Adipocyte (in vitro differentiated cells): ENCODE results near the gene TAGAP.
"Not testable (repeated sequence)": the region's sequence is repeated elsewhere in the genome, so short reads cannot be mapped to it uniquely, and the experiment has no call there.

Experiments
- DNase-seq: peaks from one replicate; pipeline ENCODE4 v3.0.0-alpha.2; 2015; ENCODE audit warnings: low read depth
- H3K27me3 ChIP-seq: replicated peaks from 2 replicates; pipeline ENCODE4 v1.7.0; 2013; ENCODE audit warnings: mild to moderate bottlenecking, low read length, moderate library complexity; ENCODE audit not compliant: control insufficient read depth, insufficient read depth
- H3K36me3 ChIP-seq: 2 replicates; pipeline ENCODE4 v1.7.0; 2013; ENCODE audit warnings: low read length, mild to moderate bottlenecking, moderate library complexity; ENCODE audit not compliant: control insufficient read depth, insufficient read depth, severe bottlenecking
- H3K4me1 ChIP-seq: 2 replicates; pipeline ENCODE4 v1.7.0; 2013; ENCODE audit warnings: mild to moderate bottlenecking, low read length, moderate library complexity; ENCODE audit not compliant: control insufficient read depth, insufficient read depth
- H3K4me3 ChIP-seq: 2 replicates; pipeline ENCODE4 v1.7.0; 2013; ENCODE audit warnings: mild to moderate bottlenecking, low read length, moderate library complexity
- H3K9ac ChIP-seq: 2 replicates; pipeline ENCODE4 v1.7.0; 2013; ENCODE audit warnings: mild to moderate bottlenecking, low read length, moderate library complexity
- H3K9me3 ChIP-seq: 2 replicates; pipeline ENCODE4 v1.7.0; 2013; ENCODE audit warnings: mild to moderate bottlenecking, low read length, moderate library complexity; ENCODE audit not compliant: control insufficient read depth

The TAGAP gene

GRCh38 chr6:159005436-159005835 lies 39.4 kb downstream of the TAGAP start:
- no peaks in the 10 kb centered on the region for H3K27me3 ChIP-seq
- peaks cover 5% of the 10 kb centered on the region for H3K4me1 ChIP-seq
- H3K4me3 ChIP-seq: no peak overlapping the region
- DNase-seq: no peak
- no peaks in the 10 kb centered on the region for H3K9me3 ChIP-seq
- H3K9ac ChIP-seq: no peak overlapping the region
- no peaks in the 10 kb centered on the region for H3K36me3 ChIP-seq

- DNase-seq: no peak
- Histone ChIP-seq H3K36me3 (no peaks in the 10 kb centered on the region), H3K4me3 (no peak overlapping the region), H3K9me3 (no peaks in the 10 kb centered on the region), H3K27me3 (no peaks in the 10 kb centered on the region), H3K9ac (no peak overlapping the region), H3K4me1 (peaks cover 5% of the 10 kb centered on the region)
Observed at GRCh38 chr6:159004592-159004991, 40.2 kb downstream of the TAGAP start.

- H3K4me1 ChIP-seq: peaks cover 9% of the 10 kb centered on the region
- H3K27me3 ChIP-seq: no peaks in the 10 kb centered on the region
- no peaks in the 10 kb centered on the region for H3K9me3 ChIP-seq
- no peaks in the 10 kb centered on the region for H3K36me3 ChIP-seq
- no peak overlapping the region for H3K4me3 ChIP-seq
- DNase-seq: peak; percentile 18
- H3K9ac ChIP-seq: no peak overlapping the region
Observed at GRCh38 chr6:159002432-159003155, 42.2 kb downstream of the TAGAP start.

- H3K36me3 ChIP-seq: no peaks in the 10 kb centered on the region
- peaks cover 25% of the 10 kb centered on the region for H3K4me1 ChIP-seq
- DNase-seq: peak; percentile 92
- H3K27me3 ChIP-seq: no peaks in the 10 kb centered on the region
- no peaks in the 10 kb centered on the region for H3K9me3 ChIP-seq
- H3K9ac ChIP-seq: peak within 1 kb of the TSS; percentile 91
- peak within 1 kb of the TSS; percentile 97 for H3K4me3 ChIP-seq
Observed at GRCh38 chr6:158999666-159000403, 45.0 kb downstream of the TAGAP start, which contains the start of gene RSPH3. Gene RSPH3, minus strand, starts transcription at chr6:159000202. Its CDS starts 652 bp downstream, at chr6:158999550.

- peak overlapping the region; percentile 91 for H3K9ac ChIP-seq
- H3K4me3 ChIP-seq: peak overlapping the region; percentile 97
- no peak for DNase-seq
- H3K9me3 ChIP-seq: no peaks in the 10 kb centered on the region
- H3K36me3 ChIP-seq: no peaks in the 10 kb centered on the region
- H3K27me3 ChIP-seq: no peaks in the 10 kb centered on the region
- H3K4me1 ChIP-seq: peaks cover 26% of the 10 kb centered on the region
Observed at GRCh38 chr6:158999154-158999665, 45.6 kb downstream of the TAGAP start.

GRCh38 chr6:158996856-158997255 lies 47.9 kb downstream of the TAGAP start:
- no peak for DNase-seq
- Histone ChIP-seq H3K9me3 (no peaks in the 10 kb centered on the region), H3K9ac (no peak overlapping the region), H3K4me1 (peaks cover 26% of the 10 kb centered on the region), H3K27me3 (no peaks in the 10 kb centered on the region), H3K36me3 (peaks cover 3% of the 10 kb centered on the region), H3K4me3 (no peak overlapping the region)

- Histone ChIP-seq H3K4me1 (peaks cover 17% of the 10 kb centered on the region), H3K9me3 (no peaks in the 10 kb centered on the region), H3K9ac (no peak overlapping the region), H3K36me3 (peaks cover 3% of the 10 kb centered on the region), H3K4me3 (no peak overlapping the region), H3K27me3 (no peaks in the 10 kb centered on the region)
- DNase-seq: no peak
Observed at GRCh38 chr6:158993639-158994038, 51.2 kb downstream of the TAGAP start.

- DNase-seq: no peak
- H3K9ac ChIP-seq: no peak overlapping the region
- H3K9me3 ChIP-seq: no peaks in the 10 kb centered on the region
- peaks cover 11% of the 10 kb centered on the region for H3K4me1 ChIP-seq
- no peak overlapping the region for H3K4me3 ChIP-seq
- no peaks in the 10 kb centered on the region for H3K27me3 ChIP-seq
- peaks cover 5% of the 10 kb centered on the region for H3K36me3 ChIP-seq
Observed at GRCh38 chr6:158991017-158991723, 53.6 kb downstream of the TAGAP start.

- H3K36me3 ChIP-seq: peaks cover 11% of the 10 kb centered on the region
- not testable (repeated sequence) for H3K4me1 ChIP-seq, H3K9me3 ChIP-seq, H3K4me3 ChIP-seq, H3K9ac ChIP-seq, DNase-seq, H3K27me3 ChIP-seq
Observed at GRCh38 chr6:158989711-158990110, 55.1 kb downstream of the TAGAP start.

- DNase-seq: no peak
- Histone ChIP-seq H3K4me1 (no peaks in the 10 kb centered on the region), H3K36me3 (peaks cover 8% of the 10 kb centered on the region), H3K27me3 (no peaks in the 10 kb centered on the region), H3K9ac (no peak overlapping the region), H3K4me3 (no peak overlapping the region), H3K9me3 (no peaks in the 10 kb centered on the region)
Observed at GRCh38 chr6:158988477-158988876, 56.3 kb downstream of the TAGAP start.

- no peak for DNase-seq
- H3K27me3 ChIP-seq: no peaks in the 10 kb centered on the region
- H3K4me3 ChIP-seq: no peak overlapping the region
Observed at GRCh38 chr6:158987657-158988056, 57.1 kb downstream of the TAGAP start.

More at GRCh38 chr6:158987657-158988056, 57.1 kb downstream of the TAGAP start:
- H3K4me1 ChIP-seq: no peaks in the 10 kb centered on the region
- no peak overlapping the region for H3K9ac ChIP-seq
- no peaks in the 10 kb centered on the region for H3K9me3 ChIP-seq
- H3K36me3 ChIP-seq: peaks cover 8% of the 10 kb centered on the region
